ENCODE measurements around the gene KLHDC9. TPM values are rescaled to one million over a fixed set of nuclear protein-coding genes. Genes with fewer than 3 reads are reported as not detected.

The KLHDC9 gene
- total RNA-seq, 4 donors from 2014 or later: 0.51 to 12.1 (median 3.4) TPM

GRCh38 chr1:161132410-161133219 is 34.5 kb downstream of the KLHDC9 start, which contains the start of gene DEDD:
Gene DEDD (minus strand): TSS chr1:161132667. CDS start chr1:161124462, 8,205 bp downstream.
- peak within 1 kb of the TSS; percentile 87 to 89 for H3K4me3 ChIP-seq
- peak; percentile 93 to 96 for DNase-seq
- TF ChIP-seq POLR2A (IDR thresholded peaks at IDR 0.05): peak; percentile 54 to 64
- peak in 1 of 4 experiments; percentile 20 for TF ChIP-seq CTCF (IDR thresholded peaks at IDR 0.05)
- no peaks in the 10 kb centered on the region for H3K27me3 ChIP-seq
- intact Hi-C loops (cut with DNase I; ENCODE audit: low total_unique reads): no loop called here
- H3K36me3 ChIP-seq: no peaks in the 10 kb centered on the region
- no peaks in the 10 kb centered on the region for H3K9me3 ChIP-seq
- peaks cover 0 to 10% of the 10 kb centered on the region in 2 donors for H3K4me1 ChIP-seq
- peak within 1 kb of the TSS; percentile 97 to 99 for H3K27ac ChIP-seq

DNA sequence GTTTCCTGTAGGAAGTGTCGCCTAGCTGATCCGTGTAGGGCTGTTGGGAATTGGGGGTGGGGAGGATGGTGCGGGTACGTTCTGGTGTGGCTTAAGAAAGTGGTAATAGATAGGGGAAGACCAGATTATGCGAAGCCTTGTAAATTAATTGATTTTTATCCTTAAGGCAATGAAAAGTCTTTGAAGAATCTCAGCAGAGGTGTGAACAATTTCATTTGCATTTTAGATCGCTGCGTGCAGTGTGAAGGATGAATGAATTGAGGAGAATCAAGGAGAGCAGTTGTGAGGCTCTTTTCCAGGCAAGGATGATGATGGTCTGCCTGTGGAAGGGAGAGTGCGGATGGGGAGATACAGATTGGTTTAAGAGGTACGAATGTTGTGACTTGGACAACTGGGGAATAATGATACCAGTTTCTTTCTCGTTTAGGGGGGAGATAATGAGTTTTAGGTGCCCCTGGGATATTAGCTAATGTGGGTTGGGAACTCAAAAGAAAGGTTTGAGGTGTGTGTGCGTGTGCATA is 35.1 kb downstream of the KLHDC9 start:
- intact Hi-C loops (cut with DNase I; ENCODE audit: low total_unique reads): no loop called here
- no peak for TF ChIP-seq POLR2A (IDR thresholded peaks at IDR 0.05)
- no peak for TF ChIP-seq CTCF (IDR thresholded peaks at IDR 0.05)
- peaks cover 0 to 3% of the 10 kb centered on the region in 2 donors for H3K4me1 ChIP-seq

GRCh38 chr1:161137881-161138280 is 39.7 kb downstream of the KLHDC9 start:
- intact Hi-C loops (cut with DNase I; ENCODE audit: low total_unique reads): no loop called here
- H3K4me1 ChIP-seq: peaks cover 0 to 3% of the 10 kb centered on the region in 2 donors

More for the DNA sequence above, 35.1 kb downstream of the KLHDC9 start:
- H3K27ac ChIP-seq: peak overlapping the region; percentile 97 to 99
- H3K36me3 ChIP-seq: no peaks in the 10 kb centered on the region
- H3K27me3 ChIP-seq: no peaks in the 10 kb centered on the region
- peak overlapping the region; percentile 87 to 89 for H3K4me3 ChIP-seq
- DNase-seq: no peak
- no peaks in the 10 kb centered on the region for H3K9me3 ChIP-seq

GRCh38 chr1:161138431-161138830 is 40.3 kb downstream of the KLHDC9 start:
- Histone ChIP-seq H3K27ac (no peak overlapping the region), H3K9me3 (no peaks in the 10 kb centered on the region), H3K4me3 (no peak overlapping the region), H3K27me3 (no peaks in the 10 kb centered on the region), H3K36me3 (no peaks in the 10 kb centered on the region), H3K4me1 (peaks cover 0 to 3% of the 10 kb centered on the region in 2 donors)
- intact Hi-C loops (cut with DNase I; ENCODE audit: low total_unique reads): no loop called here
- no peak for DNase-seq
- TF ChIP-seq POLR2A (IDR thresholded peaks at IDR 0.05) (no peak), CTCF (IDR thresholded peaks at IDR 0.05) (no peak)

More at GRCh38 chr1:161137881-161138280, 39.7 kb downstream of the KLHDC9 start:
- H3K27ac ChIP-seq: no peak overlapping the region
- no peak for TF ChIP-seq CTCF (IDR thresholded peaks at IDR 0.05)
- TF ChIP-seq POLR2A (IDR thresholded peaks at IDR 0.05): no peak
- H3K27me3 ChIP-seq: no peaks in the 10 kb centered on the region
- no peaks in the 10 kb centered on the region for H3K9me3 ChIP-seq
- H3K36me3 ChIP-seq: no peaks in the 10 kb centered on the region
- no peak for DNase-seq
- no peak overlapping the region for H3K4me3 ChIP-seq

DNA sequence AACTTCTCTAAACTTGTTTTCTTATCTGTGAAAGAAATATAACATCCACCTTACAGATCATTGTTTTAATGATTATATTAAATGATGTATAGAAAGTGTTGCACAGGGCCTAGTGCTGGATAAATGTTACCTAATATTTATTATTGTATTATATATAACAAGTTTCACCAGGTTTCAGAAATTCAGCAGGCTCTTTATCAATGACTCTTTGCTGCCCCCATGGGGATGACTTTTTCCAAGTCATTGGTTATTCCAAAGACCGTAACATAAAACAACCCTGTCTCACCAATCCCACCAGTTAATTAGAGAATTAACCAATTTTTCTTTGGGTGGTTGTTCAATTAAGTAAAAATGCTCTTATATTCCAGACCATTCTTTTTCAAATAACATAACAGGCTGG is 41.6 kb downstream of the KLHDC9 start:
- Histone ChIP-seq H3K9me3 (no peaks in the 10 kb centered on the region), H3K4me3 (no peak overlapping the region), H3K27ac (no peak overlapping the region), H3K27me3 (no peaks in the 10 kb centered on the region), H3K4me1 (no peaks in the 10 kb centered on the region), H3K36me3 (no peaks in the 10 kb centered on the region)
- no peak for DNase-seq
- no peak for TF ChIP-seq POLR2A (IDR thresholded peaks at IDR 0.05)
- peak in 3 of 4 experiments; percentile 18 to 31 (median 23) for TF ChIP-seq CTCF (IDR thresholded peaks at IDR 0.05)
- intact Hi-C loops (cut with DNase I; ENCODE audit: low total_unique reads): no loop called here
